ENCODE measurements around the gene FEZ2.
"Not testable (repeated sequence)": the region's sequence is repeated elsewhere in the genome, so short reads cannot be mapped to it uniquely, and the experiment has no call there.

The FEZ2 gene, protein sequence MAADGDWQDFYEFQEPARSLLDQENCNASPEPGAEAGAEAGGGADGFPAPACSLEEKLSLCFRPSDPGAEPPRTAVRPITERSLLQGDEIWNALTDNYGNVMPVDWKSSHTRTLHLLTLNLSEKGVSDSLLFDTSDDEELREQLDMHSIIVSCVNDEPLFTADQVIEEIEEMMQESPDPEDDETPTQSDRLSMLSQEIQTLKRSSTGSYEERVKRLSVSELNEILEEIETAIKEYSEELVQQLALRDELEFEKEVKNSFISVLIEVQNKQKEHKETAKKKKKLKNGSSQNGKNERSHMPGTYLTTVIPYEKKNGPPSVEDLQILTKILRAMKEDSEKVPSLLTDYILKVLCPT

DNA sequence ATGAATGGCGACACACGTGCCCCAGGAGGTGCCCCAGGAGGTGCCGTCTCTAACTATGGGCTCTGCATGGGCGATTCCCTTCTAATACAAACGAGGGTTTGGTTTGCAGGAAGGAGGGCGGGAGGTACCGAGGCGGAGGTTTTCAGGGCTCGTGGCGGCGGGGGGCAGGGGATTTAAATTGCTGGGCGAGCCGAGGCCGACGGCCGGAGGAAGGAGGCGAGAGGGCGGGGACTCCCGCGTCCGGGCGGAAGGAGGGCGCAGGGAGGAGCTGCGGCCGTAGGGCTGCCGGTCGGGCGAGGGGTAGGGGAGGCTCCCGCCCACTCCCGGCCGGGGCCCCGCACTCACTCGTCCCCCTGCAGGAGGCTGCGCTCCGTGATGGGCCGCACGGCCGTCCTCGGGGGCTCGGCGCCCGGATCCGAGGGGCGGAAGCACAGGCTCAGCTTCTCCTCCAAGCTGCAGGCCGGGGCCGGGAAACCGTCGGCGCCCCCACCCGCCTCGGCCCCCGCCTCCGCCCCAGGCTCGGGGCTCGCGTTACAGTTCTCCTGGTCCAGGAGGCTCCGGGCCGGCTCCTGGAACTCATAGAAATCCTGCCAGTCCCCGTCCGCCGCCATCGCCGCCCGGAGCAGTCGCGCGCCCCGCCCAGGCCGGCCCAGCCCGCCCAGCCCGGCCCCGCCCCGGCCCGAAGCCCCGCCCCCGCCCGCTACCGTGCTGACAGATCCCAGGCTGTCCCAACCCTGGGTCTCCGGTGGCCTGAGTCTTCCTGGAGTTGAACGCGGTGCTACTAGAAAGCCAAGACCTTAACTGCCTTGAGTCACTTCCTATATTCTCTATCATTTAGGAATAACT, at the start of gene FEZ2:
Gene FEZ2 (minus strand): TSS at position 637 of the 846 bp plus-strand sequence. CDS start 26 bp downstream, at position 611.
- DNase-seq (ENCODE audit: low read depth, low spot score) = no peak

DNA sequence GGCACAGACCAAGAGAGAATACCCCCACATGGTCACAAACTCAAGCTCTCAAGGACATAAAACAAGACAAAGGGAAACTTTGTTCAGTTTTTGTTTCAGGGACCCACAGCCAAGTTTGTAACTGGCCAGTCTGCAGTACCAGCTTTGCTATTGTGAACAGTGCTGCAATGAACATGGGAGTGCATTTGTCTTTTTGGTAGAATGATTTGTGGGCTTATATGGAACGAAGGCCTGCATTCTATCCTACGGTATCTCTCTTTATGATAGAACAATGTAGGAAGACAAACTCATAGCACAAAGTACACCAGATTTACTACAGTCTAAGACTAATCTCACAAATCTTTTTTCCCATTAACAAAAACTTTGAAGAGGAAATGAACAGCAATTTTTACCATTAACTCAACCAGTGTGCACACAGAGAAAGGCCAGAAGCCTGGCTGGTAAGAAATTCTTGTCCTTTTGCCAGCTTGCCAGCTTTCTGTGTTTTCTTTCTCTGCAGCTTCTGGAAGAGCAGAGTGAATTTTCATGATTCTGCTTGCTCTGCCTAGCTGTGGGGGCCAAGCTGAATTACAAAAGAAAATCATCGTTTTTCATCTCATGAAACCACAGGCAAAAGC, 37.1 kb upstream of the FEZ2 start:
- DNase-seq (ENCODE audit: low read depth, low spot score) = no peak

DNA sequence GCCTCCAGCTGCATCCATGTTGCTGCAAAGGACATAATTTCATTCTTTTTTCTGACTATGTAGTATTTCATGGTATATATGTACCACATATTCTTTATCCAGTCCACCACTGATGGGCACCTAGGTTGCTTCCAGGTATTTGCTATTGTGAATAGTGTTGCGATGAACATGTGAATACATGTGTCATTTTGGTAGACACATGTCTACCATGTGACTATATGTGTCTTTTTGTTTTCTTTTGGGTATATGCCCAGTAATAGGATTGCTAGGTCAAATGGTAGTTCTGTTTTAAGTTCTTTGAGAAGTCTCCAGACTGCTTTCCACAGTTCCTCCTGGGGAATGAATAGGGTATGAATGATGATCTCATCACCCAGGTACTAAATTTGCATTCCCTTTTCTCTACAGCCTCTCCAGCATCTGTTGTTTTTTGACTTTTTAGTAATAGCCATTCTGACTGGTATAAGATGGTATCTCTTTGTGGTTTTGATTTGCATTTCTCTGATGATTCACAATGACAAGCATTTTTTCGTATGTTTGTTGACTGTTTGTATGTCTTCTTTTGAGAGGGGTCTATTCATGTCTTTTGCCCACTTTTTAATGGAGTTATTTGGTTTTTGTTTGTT, 35.6 kb upstream of the FEZ2 start:
- DNase-seq (ENCODE audit: low read depth, low spot score) = no peak

DNA sequence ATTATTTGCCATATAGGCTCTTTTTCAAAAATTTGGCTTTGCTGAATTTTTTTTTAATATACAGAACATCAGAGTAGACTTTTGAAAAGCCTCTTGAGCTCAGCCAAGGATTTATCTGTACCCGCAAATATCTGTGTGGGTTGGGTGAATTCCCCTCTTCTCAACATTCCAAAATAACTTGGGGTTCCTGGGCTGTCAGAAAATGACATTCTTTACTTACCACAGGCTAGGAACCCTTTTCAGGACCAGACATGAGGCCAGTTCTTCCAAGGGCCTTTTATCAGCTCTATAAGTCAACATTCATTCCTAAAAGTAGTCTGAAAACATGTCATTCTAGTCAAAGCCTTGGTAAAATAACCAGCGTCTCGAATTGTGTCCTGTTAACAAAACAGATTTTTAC, 28.8 kb upstream of the FEZ2 start:
- DNase-seq (ENCODE audit: low read depth, low spot score) = no peak

DNA sequence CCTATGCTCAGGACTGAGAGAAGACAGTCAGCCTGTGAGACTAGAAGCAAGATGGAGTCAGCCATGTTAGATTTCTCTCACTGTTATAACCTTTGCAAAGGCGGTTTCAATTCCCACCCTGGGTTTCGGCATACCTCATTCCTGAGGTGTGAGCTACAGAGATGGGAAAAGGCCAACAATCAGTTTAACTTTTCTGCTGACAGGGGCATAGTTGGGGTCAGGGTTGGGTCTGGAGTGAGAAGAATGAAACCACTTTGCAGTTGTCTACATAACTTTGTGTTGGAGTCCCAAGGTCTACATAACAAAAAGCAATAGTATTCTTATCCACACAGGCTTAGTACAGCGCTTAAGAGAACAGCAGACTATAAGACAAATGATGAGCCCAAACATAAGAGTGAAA, 28.1 kb upstream of the FEZ2 start:
- no peak for DNase-seq (ENCODE audit: low read depth, low spot score)

DNA sequence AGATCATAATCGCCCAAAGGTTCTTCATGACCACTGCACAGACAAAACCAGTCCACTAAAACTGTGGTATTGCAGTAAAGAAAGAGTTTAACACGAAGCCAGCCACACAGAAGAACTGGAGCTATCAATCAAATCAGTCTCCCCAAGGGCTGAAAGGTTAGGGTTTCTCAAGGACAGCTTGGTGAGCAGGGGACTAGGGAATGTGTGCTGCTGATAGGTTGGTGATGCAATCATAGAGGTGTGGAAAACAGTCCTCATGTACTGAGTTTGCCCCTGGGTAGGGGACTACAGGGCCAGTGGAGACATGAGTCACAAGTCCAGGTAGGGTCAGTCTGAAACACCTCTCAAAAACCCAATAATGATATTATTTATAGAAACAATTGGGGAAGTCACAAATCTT, 27.3 kb upstream of the FEZ2 start:
- no peak for DNase-seq (ENCODE audit: low read depth, low spot score)

DNA sequence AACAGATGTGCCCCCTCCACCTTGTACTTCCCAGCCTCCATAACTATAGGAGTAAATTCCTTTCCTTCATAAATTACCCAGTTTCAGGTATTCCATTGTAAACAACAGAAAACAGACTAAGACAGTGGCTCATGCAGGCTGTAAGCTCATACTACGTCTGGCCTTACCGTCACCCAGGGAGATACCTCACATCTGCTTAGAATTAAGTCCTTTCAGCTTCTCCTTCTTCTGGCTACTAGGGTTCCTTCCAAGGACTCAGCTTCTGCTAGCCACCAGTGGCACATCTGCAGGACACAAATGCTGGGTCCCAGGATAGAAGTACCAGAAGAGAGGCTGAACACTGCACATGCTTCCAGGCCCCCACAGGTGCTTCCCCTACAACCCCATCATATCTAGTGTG, 22.4 kb upstream of the FEZ2 start:
- no peak for DNase-seq (ENCODE audit: low read depth, low spot score)

DNA sequence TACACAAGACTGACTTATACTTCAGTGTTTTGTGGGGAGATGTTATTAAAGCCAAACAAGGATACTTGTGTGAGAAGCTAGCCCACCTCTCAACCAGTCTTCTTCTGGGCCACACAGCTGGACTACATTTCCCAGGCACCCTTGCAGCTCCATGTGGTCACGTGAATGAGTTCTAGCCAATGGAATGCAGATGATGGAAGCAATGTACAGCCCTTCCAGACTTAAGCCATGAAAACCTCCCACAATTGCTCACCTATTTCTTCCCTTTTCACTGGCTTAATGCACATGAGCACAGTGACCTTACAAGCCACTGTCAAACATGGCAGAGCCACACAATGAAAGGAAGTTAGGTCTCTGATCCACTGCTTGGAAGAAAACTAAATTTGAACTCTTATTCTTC, 20.4 kb upstream of the FEZ2 start:
- DNase-seq (ENCODE audit: low read depth, low spot score) = no peak

DNA sequence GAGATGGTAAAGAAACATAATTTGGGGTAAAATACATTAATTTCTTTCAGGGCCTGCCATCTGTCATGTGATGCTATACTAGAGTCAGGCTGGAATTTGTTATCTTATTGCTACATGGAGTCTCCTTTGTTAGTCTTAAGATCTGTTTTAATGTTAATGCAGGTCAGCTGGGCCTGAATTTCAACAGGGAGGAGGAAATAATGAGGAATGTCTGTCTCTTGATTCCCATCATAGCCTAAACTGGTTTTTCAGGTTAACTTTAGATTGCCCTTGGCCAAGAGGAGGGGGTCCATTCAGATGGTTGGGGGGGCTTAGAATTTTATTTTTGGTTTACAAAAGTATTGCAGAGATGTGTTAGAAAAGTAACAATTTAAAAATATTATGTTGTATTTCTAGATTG, 19.0 kb upstream of the FEZ2 start:
- no peak for DNase-seq (ENCODE audit: low read depth, low spot score)

DNA sequence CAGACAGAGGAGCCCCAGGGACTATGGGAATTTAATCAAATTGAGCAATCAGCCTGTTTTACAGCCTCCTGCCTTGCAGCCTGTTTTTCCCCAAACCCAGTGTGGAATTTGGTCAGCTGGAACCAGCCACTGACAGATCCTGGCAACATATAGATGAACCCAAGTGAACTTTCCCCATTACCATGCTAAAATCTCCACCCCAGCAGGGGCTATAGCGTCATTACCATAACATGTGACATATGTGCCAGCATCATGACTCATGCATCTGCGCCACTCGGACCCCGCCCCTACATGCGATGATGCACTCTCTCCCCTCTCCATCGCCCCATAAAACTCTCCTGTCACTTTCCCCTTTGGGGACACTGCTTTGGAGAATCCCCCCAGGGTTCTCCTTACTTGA, 17.3 kb upstream of the FEZ2 start:
- DNase-seq (ENCODE audit: low read depth, low spot score) = no peak

DNA sequence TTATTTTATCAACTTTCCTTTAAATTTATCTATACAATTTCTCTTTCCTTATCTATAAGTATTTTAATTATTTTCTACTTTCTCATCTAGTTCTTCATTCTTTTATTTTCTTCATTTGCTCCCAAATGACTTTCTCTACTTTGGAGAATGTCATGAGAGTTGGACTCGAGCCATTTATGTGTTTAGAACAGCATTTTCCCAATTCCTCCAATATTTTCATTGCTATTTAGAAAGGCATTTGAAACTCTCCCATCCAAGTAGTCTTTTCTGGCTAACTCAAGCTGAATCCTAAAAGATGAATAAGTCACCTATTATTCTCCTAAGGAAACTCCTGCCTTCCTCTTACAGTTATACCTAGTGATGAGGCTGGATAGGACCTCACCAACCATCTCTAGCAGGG, 15.8 kb upstream of the FEZ2 start:
- DNase-seq (ENCODE audit: low read depth, low spot score) = no peak

DNA sequence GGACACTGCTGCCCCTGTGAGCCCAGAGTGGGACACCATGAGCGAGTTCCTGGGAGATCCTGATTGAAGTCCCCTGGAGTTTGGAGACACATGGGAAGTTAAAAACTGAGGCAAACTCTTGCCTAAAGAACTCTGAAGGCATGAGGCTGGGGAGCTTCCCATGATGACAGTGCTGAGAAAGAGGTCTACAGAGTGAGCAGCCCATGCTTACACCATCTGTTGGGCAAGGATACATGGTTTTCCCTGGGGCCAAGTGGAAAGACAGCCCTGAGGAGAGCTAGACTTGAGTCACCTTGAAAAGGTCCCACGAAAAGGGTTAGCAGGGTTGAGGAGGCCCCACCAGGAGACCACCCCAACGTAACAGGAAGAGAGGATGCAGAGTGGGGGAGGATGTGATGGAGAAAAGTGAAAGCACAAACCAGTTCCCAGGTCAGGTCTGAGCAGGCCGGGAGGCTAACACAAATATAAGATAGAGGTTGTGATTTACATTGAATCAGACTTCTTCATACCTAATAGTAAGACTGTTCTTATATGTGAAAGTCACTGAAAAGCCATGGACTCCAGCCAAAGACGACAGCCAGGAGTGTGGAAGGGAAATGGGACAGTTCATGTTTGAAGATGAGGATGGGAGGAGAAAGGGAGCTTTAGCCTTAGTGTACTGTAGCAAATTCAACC, 13.5 kb upstream of the FEZ2 start:
- DNase-seq (ENCODE audit: low read depth, low spot score) = no peak

DNA sequence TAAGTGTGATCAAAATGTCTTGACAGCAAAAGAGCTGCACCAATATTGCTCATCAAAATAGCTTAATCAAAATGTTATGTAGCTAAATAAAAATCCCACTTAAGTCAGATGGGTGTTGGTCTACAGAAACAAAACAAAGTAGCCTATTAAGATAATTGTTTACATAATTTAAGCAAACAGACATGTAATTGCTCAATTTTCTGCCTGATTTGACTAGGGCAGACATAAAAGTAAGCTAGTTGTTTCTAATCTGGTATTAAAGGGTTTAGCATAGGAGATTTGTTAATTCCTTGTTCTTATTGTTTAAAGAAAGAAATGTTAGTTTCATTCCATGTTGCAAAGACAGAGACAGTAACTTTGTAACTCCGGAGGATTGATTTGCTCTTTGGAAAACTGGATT, 11.5 kb upstream of the FEZ2 start:
- no peak for DNase-seq (ENCODE audit: low read depth, low spot score)

DNA sequence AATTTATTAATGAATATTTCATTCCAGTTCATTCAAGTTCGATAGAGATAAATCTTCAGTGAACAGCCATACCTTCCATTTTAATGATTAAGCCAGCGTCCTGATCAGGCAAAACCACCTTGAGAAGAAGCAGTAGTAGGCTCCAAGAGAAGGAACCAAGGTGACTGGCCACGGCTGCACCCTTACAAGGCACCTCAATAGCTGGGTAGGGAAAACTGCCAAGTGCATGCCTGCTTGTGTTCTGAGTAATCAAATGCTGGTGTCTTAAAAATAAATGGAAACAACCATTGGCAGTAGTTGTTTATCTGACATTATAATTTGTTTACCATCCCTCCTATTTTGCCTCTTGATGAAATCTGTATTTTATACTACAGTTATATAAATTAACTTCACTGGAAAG, 10.0 kb upstream of the FEZ2 start:
- DNase-seq (ENCODE audit: low read depth, low spot score) = no peak

DNA sequence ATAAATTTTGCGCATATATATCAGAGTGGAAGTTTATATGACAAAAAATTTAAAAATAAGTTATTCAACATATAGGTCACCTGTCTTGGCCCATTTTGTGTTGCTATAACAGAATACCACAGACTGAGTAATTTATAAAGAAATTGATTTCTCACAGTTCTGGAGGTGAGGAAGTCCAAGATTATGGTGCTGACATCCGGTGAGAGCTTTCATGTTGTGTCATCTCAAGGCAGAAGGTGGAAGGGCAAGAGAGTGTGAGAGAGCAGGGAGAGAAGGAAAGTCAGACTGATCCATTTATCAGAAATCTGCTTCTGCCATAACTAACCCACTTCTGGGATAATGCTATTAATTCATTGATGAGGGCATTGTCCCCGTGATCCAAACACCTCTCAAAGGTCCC, 9.0 kb upstream of the FEZ2 start:
- DNase-seq (ENCODE audit: low read depth, low spot score) = no peak

DNA sequence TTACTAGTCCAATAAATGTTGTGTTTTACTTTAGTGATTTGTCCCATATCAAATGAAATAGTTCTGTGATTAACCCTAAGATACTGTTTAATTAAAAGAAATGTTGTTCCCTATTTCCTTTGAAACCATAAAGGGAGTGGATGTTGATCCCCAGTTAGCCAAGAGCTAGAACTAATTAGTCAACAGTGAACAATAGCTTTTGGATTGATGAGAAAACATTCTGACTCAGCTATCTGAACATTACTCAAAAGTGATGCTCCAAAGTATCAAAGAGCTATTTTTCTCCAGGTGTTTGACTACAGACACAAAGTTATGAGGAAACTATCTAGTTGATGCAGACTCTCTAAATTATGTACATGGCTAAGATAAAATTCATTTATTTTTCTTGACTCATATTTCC, 7.3 kb upstream of the FEZ2 start:
- no peak for DNase-seq (ENCODE audit: low read depth, low spot score)

DNA sequence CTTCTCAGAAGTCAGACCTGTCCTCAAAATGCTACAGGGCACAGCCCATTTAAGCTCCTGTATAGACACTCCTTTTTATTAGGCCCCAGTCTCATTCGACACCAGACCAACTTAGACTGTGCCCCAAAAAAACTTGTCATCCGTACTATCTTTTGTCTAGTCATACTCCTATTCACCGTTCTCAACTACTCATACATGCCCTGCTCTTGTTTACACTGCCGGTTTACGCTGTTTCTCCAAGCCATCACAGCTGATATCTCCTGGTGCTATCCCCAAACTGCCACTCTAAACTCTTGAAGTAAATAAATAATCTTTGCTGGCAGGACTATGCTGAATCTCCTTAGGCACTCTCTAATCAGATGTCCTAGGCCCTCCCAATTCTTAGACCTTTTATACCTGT, 5.7 kb upstream of the FEZ2 start:
- DNase-seq (ENCODE audit: low read depth, low spot score) = not testable (repeated sequence)

DNA sequence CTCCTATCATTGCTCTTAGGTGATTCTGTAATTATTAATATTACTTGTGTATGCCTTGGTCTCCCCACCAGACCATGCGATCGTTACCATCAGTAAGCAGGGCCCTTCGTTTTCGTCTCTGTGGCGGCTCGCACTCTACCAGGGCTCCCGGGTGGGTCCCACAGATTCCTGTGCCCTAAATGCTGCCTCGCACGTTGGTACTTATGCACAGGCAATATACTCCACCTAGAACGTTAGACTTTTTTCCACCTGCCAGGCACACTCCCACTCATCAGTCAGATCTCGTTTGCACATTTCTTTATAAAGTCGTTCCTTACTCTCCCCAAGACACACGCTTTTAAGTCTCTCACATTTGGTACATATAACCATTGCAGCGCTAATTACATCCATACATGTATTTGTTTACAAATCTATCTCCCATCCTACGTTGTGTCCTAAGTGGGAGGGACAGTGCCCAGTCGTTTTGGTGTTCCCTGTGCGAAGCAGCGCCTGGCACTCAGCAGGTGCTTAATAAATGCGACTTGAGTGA, 901 bp downstream of the FEZ2 start:
- DNase-seq (ENCODE audit: low read depth, low spot score) = no peak

DNA sequence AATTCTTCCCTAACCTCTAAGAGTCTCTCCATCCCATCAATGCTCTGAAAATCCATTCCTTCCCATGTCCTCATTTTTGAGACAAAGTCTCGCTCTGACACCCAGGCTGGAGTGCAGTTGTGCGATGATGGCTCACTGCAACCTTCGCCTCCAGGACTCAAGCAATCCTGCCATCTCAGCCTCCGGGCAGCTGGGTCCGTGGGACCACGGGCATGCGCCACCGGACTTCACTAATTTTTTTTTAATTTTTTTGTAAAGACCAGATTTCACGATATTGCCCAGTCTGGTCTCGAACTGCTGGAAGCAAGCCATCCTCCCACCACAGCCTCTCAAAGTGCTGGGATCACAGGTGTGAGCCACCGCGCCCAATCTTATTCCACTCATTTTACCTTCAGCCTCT, 1.6 kb downstream of the FEZ2 start:
- no peak for DNase-seq (ENCODE audit: low read depth, low spot score)

DNA sequence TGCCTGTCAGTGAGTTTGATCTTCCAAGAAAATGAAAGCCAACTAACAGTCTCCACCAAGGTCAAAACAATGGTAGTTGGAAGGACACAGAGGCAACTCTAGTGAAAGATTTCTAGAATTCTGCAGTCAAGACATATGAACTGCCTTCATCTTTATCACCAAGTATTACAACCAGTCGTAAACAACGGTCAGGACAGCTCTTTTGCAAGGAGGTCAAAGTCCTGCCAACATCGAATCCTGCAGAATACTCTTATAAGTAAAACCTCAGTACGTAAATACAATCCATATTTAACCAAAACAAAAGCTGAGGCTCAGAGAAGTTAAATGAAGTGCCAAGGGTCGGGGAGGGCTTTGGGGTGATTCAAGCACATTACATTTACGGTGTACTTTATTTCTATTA, 3.1 kb downstream of the FEZ2 start:
- DNase-seq (ENCODE audit: low read depth, low spot score) = no peak

DNA sequence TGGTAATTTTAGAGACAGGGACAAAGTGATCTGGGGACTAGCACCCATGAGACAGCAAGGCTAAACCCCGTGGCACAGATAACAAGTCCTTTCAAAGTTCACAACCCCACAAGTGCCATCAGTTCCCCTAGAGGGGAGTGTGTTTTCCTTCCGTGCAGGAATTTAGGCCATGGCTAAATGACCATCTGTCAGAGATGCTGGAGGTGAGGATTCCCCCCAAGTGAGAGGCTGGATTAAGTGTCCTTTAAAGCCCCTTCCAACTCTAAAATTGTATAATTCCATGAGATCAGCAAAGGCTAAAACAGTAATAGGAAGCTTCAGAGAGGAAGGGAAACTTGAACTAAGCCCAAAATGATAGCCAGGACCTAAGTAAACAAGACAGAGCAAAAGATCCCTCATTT, 8.7 kb downstream of the FEZ2 start:
- no peak for DNase-seq (ENCODE audit: low read depth, low spot score)

All from smooth muscle cell of the brain vasculature (primary cell).